ENCODE data around the gene XIRP2. TPM values are rescaled to one million over a fixed set of nuclear protein-coding genes. Genes with fewer than 3 reads are reported as not detected.

XIRP2 gene
- total RNA-seq, 2 experiments from 2014 or later, result not detected

DNA sequence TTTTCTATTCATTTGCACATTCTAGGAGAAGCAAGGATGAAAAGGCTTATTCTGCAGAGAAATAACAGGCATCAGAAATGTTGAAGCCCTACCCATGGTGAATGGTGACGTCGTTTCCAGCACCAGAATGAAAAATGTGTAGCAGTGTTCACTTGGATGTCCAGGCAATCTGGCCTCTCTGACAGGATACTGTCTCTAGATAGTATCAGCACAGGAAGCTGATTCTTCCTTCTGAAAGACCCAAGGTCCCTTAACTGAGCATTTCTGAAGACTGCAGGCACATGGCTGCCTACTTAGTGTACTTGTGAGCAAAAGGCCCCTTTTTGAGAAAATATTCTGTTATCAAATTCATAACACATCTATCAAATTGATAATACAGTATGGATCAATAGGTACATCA, 234.1 kb downstream of the XIRP2 start:
- no peak for DNase-seq
- ATAC-seq, result no peak
- ChIA-PET CTCF (no interaction called here), POLR2A (no interaction called here)
- H3K27me3 Mint-ChIP-seq, result no peaks in the 10 kb centered on the region
- H3K36me3 Mint-ChIP-seq (ENCODE audit: low read depth), result no peaks in the 10 kb centered on the region
- H3K27ac Mint-ChIP-seq, result no peak overlapping the region
- H3K9me3 Mint-ChIP-seq (ENCODE audit: low read depth), result no peaks in the 10 kb centered on the region
- intact Hi-C loops (cut with DNase I, micrococcal nuclease), result no loop called here
- H3K4me3 Mint-ChIP-seq, result no peak overlapping the region
- H3K4me1 Mint-ChIP-seq, result no peaks in the 10 kb centered on the region

GRCh38 chr2:167126165-167126564, 237.9 kb downstream of the XIRP2 start:
- ChIA-PET POLR2A (no interaction called here), CTCF (interaction anchor here (1.8 kb wide), 1 partner anchor 16 kb away, joined by 4 read pairs; no protein-coding TSS in a partner anchor)
- Mint-ChIP-seq H3K27me3 (no peaks in the 10 kb centered on the region), H3K36me3 (ENCODE audit: low read depth) (no peaks in the 10 kb centered on the region), H3K4me1 (no peaks in the 10 kb centered on the region), H3K4me3 (no peak overlapping the region), H3K27ac (no peak overlapping the region), H3K9me3 (ENCODE audit: low read depth) (no peaks in the 10 kb centered on the region)
- DNase-seq (no peak), ATAC-seq (no peak)
- intact Hi-C loops (cut with DNase I, micrococcal nuclease), result no loop called here

DNA sequence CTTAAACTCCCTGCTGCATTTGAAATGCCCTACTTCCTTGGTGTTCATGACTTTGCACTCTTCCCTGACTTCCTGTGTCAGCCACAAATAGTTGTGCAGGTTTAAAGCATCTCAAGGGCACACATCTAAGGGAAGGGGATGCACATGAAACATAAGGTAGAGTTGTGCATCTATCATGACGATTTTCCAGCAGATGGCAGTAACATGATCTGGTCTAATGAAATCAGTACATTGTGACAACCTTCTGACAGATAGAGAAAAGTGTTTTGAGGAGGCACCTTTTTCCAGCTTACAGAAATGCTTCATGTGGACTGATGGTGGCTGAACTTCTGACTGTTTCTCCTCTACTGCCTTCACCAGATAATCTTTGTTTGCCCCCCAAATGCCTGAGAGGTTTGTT, 238.9 kb downstream of the XIRP2 start:
- Mint-ChIP-seq H3K4me1 (no peaks in the 10 kb centered on the region), H3K36me3 (ENCODE audit: low read depth) (no peaks in the 10 kb centered on the region), H3K27me3 (no peaks in the 10 kb centered on the region), H3K27ac (no peak overlapping the region), H3K9me3 (ENCODE audit: low read depth) (no peaks in the 10 kb centered on the region), H3K4me3 (no peak overlapping the region)
- ATAC-seq, result no peak
- intact Hi-C loops (cut with DNase I, micrococcal nuclease), result no loop called here
- ChIA-PET CTCF (no interaction called here), POLR2A (no interaction called here)
- no peak for DNase-seq

GRCh38 chr2:167128130-167128529, 239.8 kb downstream of the XIRP2 start:
- intact Hi-C loops (cut with DNase I, micrococcal nuclease), result no loop called here
- Mint-ChIP-seq H3K27ac (no peak overlapping the region), H3K4me1 (no peaks in the 10 kb centered on the region), H3K4me3 (no peak overlapping the region), H3K36me3 (ENCODE audit: low read depth) (no peaks in the 10 kb centered on the region), H3K9me3 (ENCODE audit: low read depth) (no peaks in the 10 kb centered on the region), H3K27me3 (no peaks in the 10 kb centered on the region)
- POLR2A ChIA-PET, result no interaction called here
- no peak for ATAC-seq
- CTCF ChIA-PET, result no interaction called here
- no peak for DNase-seq

DNA sequence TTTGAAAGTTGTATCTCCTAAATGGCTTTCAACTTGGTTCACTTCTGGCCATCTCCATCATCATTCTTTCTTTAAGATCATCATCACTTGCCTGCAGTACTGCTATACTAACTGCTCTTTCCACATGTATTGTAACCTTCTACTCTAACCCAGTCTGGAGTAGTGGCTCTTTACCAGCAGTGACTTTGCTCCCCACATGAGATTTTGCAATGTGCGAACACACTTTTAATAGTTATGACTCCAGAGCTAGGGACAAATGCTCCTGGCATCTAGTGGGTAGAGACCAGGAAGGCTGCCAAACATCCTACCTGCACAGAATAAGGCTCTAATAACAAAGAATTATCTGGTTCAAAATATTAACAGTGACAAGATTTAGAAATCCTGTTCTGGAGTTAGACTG, 243.8 kb downstream of the XIRP2 start:
- no peak for ATAC-seq
- ChIA-PET CTCF (no interaction called here), POLR2A (no interaction called here)
- no peaks in the 10 kb centered on the region for H3K9me3 Mint-ChIP-seq (ENCODE audit: low read depth)
- no peak overlapping the region for H3K27ac Mint-ChIP-seq
- no peak for DNase-seq
- intact Hi-C loops (cut with DNase I, micrococcal nuclease), result no loop called here
- no peaks in the 10 kb centered on the region for H3K36me3 Mint-ChIP-seq (ENCODE audit: low read depth)
- no peaks in the 10 kb centered on the region for H3K4me1 Mint-ChIP-seq
- no peaks in the 10 kb centered on the region for H3K27me3 Mint-ChIP-seq
- no peak overlapping the region for H3K4me3 Mint-ChIP-seq

- Mint-ChIP-seq H3K4me1 (no peaks in the 10 kb centered on the region), H3K4me3 (no peak overlapping the region), H3K9me3 (ENCODE audit: low read depth) (no peaks in the 10 kb centered on the region), H3K36me3 (ENCODE audit: low read depth) (no peaks in the 10 kb centered on the region), H3K27me3 (no peaks in the 10 kb centered on the region), H3K27ac (no peak overlapping the region)
- DNase-seq (no peak), ATAC-seq (no peak)
- intact Hi-C loops (cut with DNase I, micrococcal nuclease), result no loop called here
- ChIA-PET CTCF (no interaction called here), POLR2A (no interaction called here)
Measured at GRCh38 chr2:167132906-167133555, 244.8 kb downstream of the XIRP2 start.

DNA sequence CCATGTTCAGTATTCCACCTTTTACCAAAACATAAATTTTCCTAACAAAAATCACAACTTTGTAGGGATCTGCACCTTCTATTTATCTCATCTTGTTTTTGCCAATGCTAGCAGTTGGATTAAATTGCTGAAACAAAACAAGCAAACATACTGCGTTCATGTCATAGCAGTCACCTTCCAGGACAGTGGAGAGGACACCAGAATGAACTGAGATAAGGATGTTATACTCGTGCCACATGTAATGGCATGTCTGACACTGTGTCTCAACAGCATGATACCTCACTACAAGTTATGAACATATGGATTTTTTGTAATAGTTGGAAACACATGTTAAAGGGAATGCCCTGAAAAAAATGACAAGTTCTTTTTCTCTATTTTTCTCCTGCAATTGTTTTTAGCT, 245.3 kb downstream of the XIRP2 start:
- no peak for DNase-seq
- intact Hi-C loops (cut with DNase I, micrococcal nuclease), result no loop called here
- no peak overlapping the region for H3K4me3 Mint-ChIP-seq
- H3K4me1 Mint-ChIP-seq, result no peaks in the 10 kb centered on the region
- no peaks in the 10 kb centered on the region for H3K36me3 Mint-ChIP-seq (ENCODE audit: low read depth)
- H3K9me3 Mint-ChIP-seq (ENCODE audit: low read depth), result no peaks in the 10 kb centered on the region
- H3K27me3 Mint-ChIP-seq, result no peaks in the 10 kb centered on the region
- ATAC-seq, result no peak
- no peak overlapping the region for H3K27ac Mint-ChIP-seq
- CTCF ChIA-PET, result no interaction called here
- POLR2A ChIA-PET, result no interaction called here

GRCh38 chr2:167134381-167135072, 246.2 kb downstream of the XIRP2 start:
- ChIA-PET POLR2A (no interaction called here), CTCF (no interaction called here)
- Mint-ChIP-seq H3K4me1 (no peaks in the 10 kb centered on the region), H3K36me3 (ENCODE audit: low read depth) (no peaks in the 10 kb centered on the region), H3K4me3 (no peak overlapping the region), H3K27me3 (no peaks in the 10 kb centered on the region), H3K9me3 (ENCODE audit: low read depth) (no peaks in the 10 kb centered on the region), H3K27ac (no peak overlapping the region)
- intact Hi-C loops (cut with DNase I, micrococcal nuclease), result no loop called here
- DNase-seq (no peak), ATAC-seq (no peak)

GRCh38 chr2:167135706-167136105, 247.4 kb downstream of the XIRP2 start:
- Mint-ChIP-seq H3K9me3 (ENCODE audit: low read depth) (no peaks in the 10 kb centered on the region), H3K4me1 (no peaks in the 10 kb centered on the region), H3K27ac (no peak overlapping the region), H3K36me3 (ENCODE audit: low read depth) (no peaks in the 10 kb centered on the region), H3K4me3 (no peak overlapping the region), H3K27me3 (no peaks in the 10 kb centered on the region)
- ChIA-PET CTCF (no interaction called here), POLR2A (no interaction called here)
- DNase-seq (peak; percentile 7), ATAC-seq (no peak)
- intact Hi-C loops (cut with DNase I, micrococcal nuclease), result no loop called here

- no peaks in the 10 kb centered on the region for H3K4me1 Mint-ChIP-seq
- intact Hi-C loops (cut with DNase I, micrococcal nuclease), result no loop called here
Measured at GRCh38 chr2:167136879-167137596, 248.8 kb downstream of the XIRP2 start.

DNA sequence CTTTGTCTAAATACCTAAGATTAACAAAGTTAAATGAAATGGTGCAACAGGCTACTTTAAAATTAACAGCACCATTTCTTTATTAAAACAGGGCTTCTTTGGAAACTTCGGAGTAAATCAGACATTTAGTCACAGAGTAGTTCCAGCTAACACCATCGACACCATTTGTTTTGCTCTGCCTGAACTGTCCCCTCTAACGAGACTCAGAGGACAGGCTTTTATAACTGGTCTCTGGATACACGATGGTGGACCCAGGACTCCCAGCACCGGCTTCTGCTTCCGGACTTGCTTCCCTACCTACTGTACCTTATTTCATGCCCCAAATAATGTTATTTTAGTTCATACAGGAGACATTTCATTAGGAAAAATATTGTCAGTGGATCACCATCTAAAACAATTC, 252.1 kb downstream of the XIRP2 start:
- H3K9me3 Mint-ChIP-seq (ENCODE audit: low read depth), result no peaks in the 10 kb centered on the region
- H3K36me3 Mint-ChIP-seq (ENCODE audit: low read depth), result no peaks in the 10 kb centered on the region
- DNase-seq, result no peak
- intact Hi-C loops (cut with DNase I, micrococcal nuclease), result no loop called here
- no peak overlapping the region for H3K4me3 Mint-ChIP-seq
- H3K4me1 Mint-ChIP-seq, result no peaks in the 10 kb centered on the region
- no peak for ATAC-seq
- ChIA-PET CTCF (no interaction called here), POLR2A (no interaction called here)
- H3K27me3 Mint-ChIP-seq, result no peaks in the 10 kb centered on the region
- no peak overlapping the region for H3K27ac Mint-ChIP-seq

More at GRCh38 chr2:167136879-167137596, 248.8 kb downstream of the XIRP2 start:
- no peak for DNase-seq
- no peak overlapping the region for H3K27ac Mint-ChIP-seq
- no peak overlapping the region for H3K4me3 Mint-ChIP-seq
- no peaks in the 10 kb centered on the region for H3K9me3 Mint-ChIP-seq (ENCODE audit: low read depth)
- no peaks in the 10 kb centered on the region for H3K36me3 Mint-ChIP-seq (ENCODE audit: low read depth)
- no peaks in the 10 kb centered on the region for H3K27me3 Mint-ChIP-seq
- ChIA-PET CTCF (no interaction called here), POLR2A (no interaction called here)
- no peak for ATAC-seq

- H3K27ac Mint-ChIP-seq, result no peak overlapping the region
- no peaks in the 10 kb centered on the region for H3K27me3 Mint-ChIP-seq
- no peaks in the 10 kb centered on the region for H3K36me3 Mint-ChIP-seq (ENCODE audit: low read depth)
- ChIA-PET POLR2A (no interaction called here), CTCF (no interaction called here)
- no peak overlapping the region for H3K4me3 Mint-ChIP-seq
- no peaks in the 10 kb centered on the region for H3K4me1 Mint-ChIP-seq
- intact Hi-C loops (cut with DNase I, micrococcal nuclease), result no loop called here
- H3K9me3 Mint-ChIP-seq (ENCODE audit: low read depth), result no peaks in the 10 kb centered on the region
- no peak for DNase-seq
- no peak for ATAC-seq
Measured at GRCh38 chr2:167140767-167141166, 252.5 kb downstream of the XIRP2 start.

Measured in activated CD4-positive, alpha-beta T cell treated with anti-CD3 and anti-CD28 coated beads for 36 hours (primary cell).